ENCODE measurements around the gene EXOC1L. TPM values are rescaled to one million over a fixed set of nuclear protein-coding genes. Genes with fewer than 3 reads are reported as not detected.

Gene EXOC1L
- total RNA-seq, 1 donor = not detected

- Histone ChIP-seq H3K27me3 (ENCODE audit: insufficient read depth, low read length) (no peaks in the 10 kb centered on the region), H3K4me3 (ENCODE audit: low read length) (no peak overlapping the region), H3K4me1 (ENCODE audit: insufficient read depth, low read length) (no peaks in the 10 kb centered on the region), H3K9me3 (ENCODE audit: low read depth, low read length) (no peaks in the 10 kb centered on the region)
Measured at GRCh38 chr4:55884093-55884850, 64.7 kb downstream of the EXOC1L start.

GRCh38 chr4:55884851-55885219 is 65.2 kb downstream of the EXOC1L start:
- Histone ChIP-seq H3K4me1 (ENCODE audit: insufficient read depth, low read length) (no peaks in the 10 kb centered on the region), H3K4me3 (ENCODE audit: low read length) (no peak overlapping the region), H3K27me3 (ENCODE audit: insufficient read depth, low read length) (no peaks in the 10 kb centered on the region), H3K9me3 (ENCODE audit: low read depth, low read length) (no peaks in the 10 kb centered on the region)

Other genes with a start within 250 kb of the EXOC1L start
- gene PDCL2, start 227.5 kb upstream of the EXOC1L start, total RNA-seq = not detected
- gene NMU, start 183.5 kb upstream of the EXOC1L start, total RNA-seq = not detected
- 24.8 TPM for gene EXOC1, start 33.9 kb downstream of the EXOC1L start, total RNA-seq
- 32.0 TPM for gene CEP135, start 129.2 kb downstream of the EXOC1L start, total RNA-seq

All from mononuclear cell (primary cell).